NT2/D1 (cell line): ENCODE data around the gene PDE7B.

Experiments used
- SUZ12 ChIP-seq: IDR thresholded peaks from 2 replicates; pipeline ENCODE4 v1.6.1; 2011; ENCODE audit not compliant: insufficient read length, insufficient read depth; ENCODE audit errors: extremely low read depth
- YY1 ChIP-seq: IDR thresholded peaks from 2 replicates; pipeline ENCODE4 v1.6.1; 2011; ENCODE audit not compliant: insufficient read length, insufficient read depth

DNA sequence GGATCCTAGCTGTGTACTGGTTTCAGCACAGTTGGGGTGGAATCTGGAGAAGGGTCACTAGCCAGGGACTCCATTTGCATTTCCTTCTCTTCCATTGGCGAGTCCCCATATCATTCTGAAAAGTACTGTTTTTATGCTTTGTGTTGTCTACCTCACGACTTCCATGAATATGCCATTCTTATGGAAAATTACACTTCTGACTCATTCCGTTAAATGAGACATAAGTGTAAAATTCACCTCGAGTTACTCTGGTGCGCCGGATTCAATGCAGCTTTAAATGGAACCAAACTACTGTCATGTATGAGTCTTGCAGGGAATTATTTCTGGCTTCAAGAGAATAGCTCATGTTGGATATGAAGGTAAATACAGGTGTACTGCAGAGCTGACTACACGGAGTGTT is 99.2 kb downstream of the PDE7B start:
- TF ChIP-seq YY1 (no peak), SUZ12 (no peak)
